ENCODE results near the gene VIPR1. TPM values are rescaled to one million over a fixed set of nuclear protein-coding genes. Genes with fewer than 3 reads are reported as not detected.

Gene VIPR1
- polyA plus RNA-seq, 1 donor = 75.3 TPM

DNA sequence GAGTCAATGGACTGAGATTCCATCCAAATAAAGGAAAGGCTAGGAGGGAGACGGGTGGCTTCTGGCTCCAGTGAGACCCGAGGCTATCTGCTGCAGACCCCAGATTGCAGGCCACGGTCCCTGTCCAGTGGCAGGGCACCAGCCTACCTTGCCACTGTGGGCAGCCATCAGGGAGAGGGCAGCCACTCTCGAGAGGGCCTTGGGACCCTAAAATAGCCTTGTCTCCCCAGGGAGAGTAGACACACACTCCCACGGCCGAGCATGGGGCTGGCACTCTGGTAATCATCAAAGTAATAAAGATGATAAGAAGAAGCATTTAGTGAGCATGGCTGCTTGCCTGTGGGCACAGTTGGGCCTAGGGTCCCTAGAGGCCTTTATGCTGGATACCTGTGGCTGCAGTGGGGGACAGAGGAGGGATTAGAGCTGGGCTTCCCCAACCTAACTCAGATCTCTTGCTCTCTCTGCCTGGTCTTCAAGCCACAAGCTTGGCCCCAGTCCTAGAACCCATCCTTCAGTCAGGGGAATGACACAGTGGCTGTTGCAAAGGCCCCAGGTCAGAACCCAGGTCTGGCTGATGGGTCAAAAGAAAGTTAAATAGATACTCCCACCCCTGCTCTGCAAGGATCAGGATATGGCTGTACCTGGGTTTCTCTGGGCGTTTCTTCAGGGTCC is 9.2 kb upstream of the VIPR1 start:
- Histone ChIP-seq H3K4me3 (ENCODE audit: low read length) (no peak overlapping the region), H3K36me3 (ENCODE audit: control insufficient read depth, insufficient read depth, low read length) (no peaks in the 10 kb centered on the region), H3K27me3 (ENCODE audit: control insufficient read depth, insufficient read depth, low read length) (no peaks in the 10 kb centered on the region), H3K4me1 (ENCODE audit: control insufficient read depth, insufficient read depth, low read length) (peaks cover 13% of the 10 kb centered on the region), H3K27ac (ENCODE audit: low read length) (no peak overlapping the region), H3K9me3 (ENCODE audit: control insufficient read depth, low read depth, low read length) (no peaks in the 10 kb centered on the region)
- no peak for DNase-seq
- WGBS (ENCODE audit: insufficient coverage, low lambda C conversion rate) = no CpG with 5 or more reads among the region's 7 CpGs

GRCh38 chr3:42493798-42494151 is 8.7 kb upstream of the VIPR1 start:
- Histone ChIP-seq H3K4me3 (ENCODE audit: low read length) (no peak overlapping the region), H3K36me3 (ENCODE audit: control insufficient read depth, insufficient read depth, low read length) (no peaks in the 10 kb centered on the region), H3K9me3 (ENCODE audit: control insufficient read depth, low read depth, low read length) (no peaks in the 10 kb centered on the region), H3K27ac (ENCODE audit: low read length) (no peak overlapping the region), H3K4me1 (ENCODE audit: control insufficient read depth, insufficient read depth, low read length) (peaks cover 13% of the 10 kb centered on the region), H3K27me3 (ENCODE audit: control insufficient read depth, insufficient read depth, low read length) (no peaks in the 10 kb centered on the region)
- no CpG with 5 or more reads among the region's 3 CpGs for WGBS (ENCODE audit: insufficient coverage, low lambda C conversion rate)
- DNase-seq = no peak

DNA sequence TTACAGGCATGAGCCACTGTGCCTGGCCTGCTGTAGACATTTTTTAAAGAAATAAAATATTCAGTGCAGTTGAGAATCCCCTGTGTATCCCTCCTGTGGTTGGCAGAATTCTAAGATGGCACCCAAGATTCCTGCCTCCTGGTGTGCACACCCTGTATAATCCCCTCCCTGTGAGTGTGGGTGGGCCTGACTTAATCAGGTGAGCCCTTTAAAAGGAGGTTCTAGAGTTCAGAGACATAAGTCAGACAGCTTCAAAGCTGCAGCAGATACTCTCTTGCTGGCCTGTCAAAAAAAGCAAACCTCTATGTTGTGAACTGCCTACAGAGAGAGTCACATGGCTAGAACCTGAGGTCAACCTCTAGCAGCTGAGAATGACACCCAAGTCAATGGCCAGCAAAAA is 7.0 kb upstream of the VIPR1 start:
- Histone ChIP-seq H3K9me3 (ENCODE audit: control insufficient read depth, low read depth, low read length) (no peaks in the 10 kb centered on the region), H3K27ac (ENCODE audit: low read length) (no peak overlapping the region), H3K4me1 (ENCODE audit: control insufficient read depth, insufficient read depth, low read length) (peaks cover 13% of the 10 kb centered on the region), H3K36me3 (ENCODE audit: control insufficient read depth, insufficient read depth, low read length) (no peaks in the 10 kb centered on the region), H3K27me3 (ENCODE audit: control insufficient read depth, insufficient read depth, low read length) (peaks cover 3% of the 10 kb centered on the region), H3K4me3 (ENCODE audit: low read length) (no peak overlapping the region)
- no peak for DNase-seq

- no peaks in the 10 kb centered on the region for H3K9me3 ChIP-seq (ENCODE audit: control insufficient read depth, low read depth, low read length)
- peaks cover 24% of the 10 kb centered on the region for H3K4me1 ChIP-seq (ENCODE audit: control insufficient read depth, insufficient read depth, low read length)
- no peaks in the 10 kb centered on the region for H3K36me3 ChIP-seq (ENCODE audit: control insufficient read depth, insufficient read depth, low read length)
- H3K4me3 ChIP-seq (ENCODE audit: low read length) = no peak overlapping the region
- no CpG with 5 or more reads among the region's 13 CpGs for WGBS (ENCODE audit: insufficient coverage, low lambda C conversion rate)
- peaks cover 20% of the 10 kb centered on the region for H3K27me3 ChIP-seq (ENCODE audit: control insufficient read depth, insufficient read depth, low read length)
- DNase-seq = peak; percentile 61 to 72
- H3K27ac ChIP-seq (ENCODE audit: low read length) = no peak overlapping the region
These were observed 5.3 kb upstream of the VIPR1 start for GRCh38 chr3:42497009-42497731.

DNA sequence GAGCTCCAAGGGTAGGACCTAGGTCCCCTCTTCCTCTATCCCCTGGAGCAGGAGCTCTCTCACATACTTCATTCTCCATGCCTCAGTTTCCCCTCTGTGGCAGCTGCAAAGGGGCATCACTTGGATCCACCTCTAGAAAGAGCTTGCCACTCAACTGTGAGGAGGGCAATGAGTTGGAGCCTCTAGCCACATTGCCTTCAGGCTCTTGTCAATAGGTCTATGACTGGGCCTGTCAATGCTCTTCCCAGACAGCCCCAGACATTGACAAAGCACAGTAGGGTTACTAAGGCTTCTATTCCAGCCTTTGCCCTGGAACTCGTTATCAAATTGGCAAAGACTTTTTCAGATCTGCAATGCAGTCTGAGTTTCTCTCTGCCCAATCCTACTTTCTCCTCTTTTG is 4.4 kb upstream of the VIPR1 start:
- H3K4me1 ChIP-seq (ENCODE audit: control insufficient read depth, insufficient read depth, low read length) = peaks cover 24% of the 10 kb centered on the region
- no peak overlapping the region for H3K27ac ChIP-seq (ENCODE audit: low read length)
- no peaks in the 10 kb centered on the region for H3K9me3 ChIP-seq (ENCODE audit: control insufficient read depth, low read depth, low read length)
- 56% methylated on average over 1 of the region's 1 CpG for WGBS (ENCODE audit: insufficient coverage, low lambda C conversion rate)
- H3K4me3 ChIP-seq (ENCODE audit: low read length) = no peak overlapping the region
- peaks cover 25% of the 10 kb centered on the region for H3K27me3 ChIP-seq (ENCODE audit: control insufficient read depth, insufficient read depth, low read length)
- H3K36me3 ChIP-seq (ENCODE audit: control insufficient read depth, insufficient read depth, low read length) = no peaks in the 10 kb centered on the region
- no peak for DNase-seq

DNA sequence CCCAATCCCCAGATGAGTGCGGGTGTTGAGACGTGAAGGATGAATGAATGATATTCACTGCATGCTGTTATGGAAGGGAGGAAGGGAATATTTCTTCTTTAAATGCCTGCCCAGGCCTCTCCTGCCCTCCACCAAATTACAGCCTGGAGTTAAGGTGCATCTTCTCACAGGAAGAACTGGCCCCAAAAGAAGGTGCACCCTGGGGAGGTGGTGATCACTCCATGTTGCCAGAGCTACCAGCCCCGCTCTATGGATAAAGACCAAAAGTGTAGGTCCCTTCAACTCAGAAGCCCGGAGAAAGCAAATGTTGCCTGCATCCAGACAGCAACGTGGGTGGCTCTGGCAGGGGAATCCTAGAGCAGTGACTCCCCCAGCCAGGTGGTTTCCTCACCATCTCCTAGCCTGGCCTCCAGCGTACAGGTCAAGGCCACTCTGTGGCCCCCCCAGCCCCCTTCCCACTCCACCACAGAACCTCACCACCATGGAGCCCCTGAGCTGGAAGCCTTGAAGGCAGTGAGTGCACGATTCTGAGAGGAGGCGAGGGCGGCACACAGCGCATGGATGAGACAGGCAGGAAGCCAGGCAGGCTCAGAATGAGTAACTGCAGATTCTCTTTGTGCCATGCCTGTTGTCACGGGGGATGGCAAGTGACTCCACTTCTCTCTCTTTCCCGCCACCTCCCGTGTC is 3.5 kb upstream of the VIPR1 start:
- no CpG with 5 or more reads among the region's 13 CpGs for WGBS (ENCODE audit: insufficient coverage, low lambda C conversion rate)
- DNase-seq = no peak
- Histone ChIP-seq H3K27me3 (ENCODE audit: control insufficient read depth, insufficient read depth, low read length) (peaks cover 25% of the 10 kb centered on the region), H3K4me1 (ENCODE audit: control insufficient read depth, insufficient read depth, low read length) (peaks cover 29% of the 10 kb centered on the region), H3K27ac (ENCODE audit: low read length) (no peak overlapping the region), H3K36me3 (ENCODE audit: control insufficient read depth, insufficient read depth, low read length) (no peaks in the 10 kb centered on the region), H3K9me3 (ENCODE audit: control insufficient read depth, low read depth, low read length) (no peaks in the 10 kb centered on the region), H3K4me3 (ENCODE audit: low read length) (no peak overlapping the region)

DNA sequence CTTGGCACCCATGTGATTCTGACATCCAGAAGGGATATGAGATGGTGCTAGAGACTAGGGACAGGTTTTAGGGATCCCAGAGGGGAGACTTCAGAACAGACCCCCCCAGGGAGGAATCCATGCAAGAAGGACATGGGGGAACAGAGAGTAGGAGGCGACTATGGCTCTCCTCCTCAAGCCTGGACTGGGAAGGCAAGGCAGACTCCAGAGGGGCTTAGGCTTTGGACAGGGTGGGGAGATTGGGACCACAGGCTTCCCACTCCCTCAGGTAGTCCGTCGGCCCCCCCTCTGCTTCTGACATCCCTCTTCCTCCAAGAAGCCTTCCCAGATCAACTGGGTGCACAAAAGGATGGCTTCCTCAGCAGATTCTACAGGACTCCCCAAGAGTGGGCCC is 3.0 kb upstream of the VIPR1 start:
- Histone ChIP-seq H3K27me3 (ENCODE audit: control insufficient read depth, insufficient read depth, low read length) (peaks cover 25% of the 10 kb centered on the region), H3K36me3 (ENCODE audit: control insufficient read depth, insufficient read depth, low read length) (no peaks in the 10 kb centered on the region), H3K9me3 (ENCODE audit: control insufficient read depth, low read depth, low read length) (no peaks in the 10 kb centered on the region), H3K4me1 (ENCODE audit: control insufficient read depth, insufficient read depth, low read length) (peaks cover 34% of the 10 kb centered on the region), H3K4me3 (ENCODE audit: low read length) (no peak overlapping the region), H3K27ac (ENCODE audit: low read length) (no peak overlapping the region)
- WGBS (ENCODE audit: insufficient coverage, low lambda C conversion rate) = no CpG with 5 or more reads among the region's 3 CpGs
- no peak for DNase-seq

- Histone ChIP-seq H3K4me3 (ENCODE audit: low read length) (no peak overlapping the region), H3K4me1 (ENCODE audit: control insufficient read depth, insufficient read depth, low read length) (peaks cover 38% of the 10 kb centered on the region), H3K27me3 (ENCODE audit: control insufficient read depth, insufficient read depth, low read length) (peaks cover 25% of the 10 kb centered on the region), H3K9me3 (ENCODE audit: control insufficient read depth, low read depth, low read length) (no peaks in the 10 kb centered on the region), H3K36me3 (ENCODE audit: control insufficient read depth, insufficient read depth, low read length) (no peaks in the 10 kb centered on the region), H3K27ac (ENCODE audit: low read length) (no peak overlapping the region)
- 83% methylated on average over 1 of the region's 2 CpGs for WGBS (ENCODE audit: insufficient coverage, low lambda C conversion rate)
- DNase-seq = no peak
These were observed 2.4 kb upstream of the VIPR1 start for GRCh38 chr3:42500091-42500490.

DNA sequence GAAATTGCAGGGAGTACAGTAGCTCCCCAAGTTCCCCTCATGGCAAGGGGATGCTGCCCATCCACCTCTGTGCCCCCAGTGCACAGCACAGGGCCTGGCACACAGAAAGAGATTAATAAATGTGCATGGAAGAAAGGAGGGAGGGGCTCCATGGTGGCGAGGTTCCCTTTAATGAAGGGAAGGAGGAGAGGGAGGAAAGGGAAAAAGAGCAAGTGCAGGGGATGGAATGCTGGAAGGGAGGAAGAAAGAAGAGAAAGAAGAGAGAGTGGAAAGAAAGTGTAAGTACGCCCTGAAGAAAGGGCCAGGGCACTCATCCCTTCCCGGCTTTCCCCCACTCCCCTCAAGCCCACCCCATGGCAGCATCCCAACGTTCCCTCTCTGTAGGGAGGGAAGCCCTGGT is 1.5 kb upstream of the VIPR1 start:
- H3K9me3 ChIP-seq (ENCODE audit: control insufficient read depth, low read depth, low read length) = no peaks in the 10 kb centered on the region
- H3K36me3 ChIP-seq (ENCODE audit: control insufficient read depth, insufficient read depth, low read length) = no peaks in the 10 kb centered on the region
- H3K27me3 ChIP-seq (ENCODE audit: control insufficient read depth, insufficient read depth, low read length) = peaks cover 25% of the 10 kb centered on the region
- no peak overlapping the region for H3K4me3 ChIP-seq (ENCODE audit: low read length)
- peaks cover 43% of the 10 kb centered on the region for H3K4me1 ChIP-seq (ENCODE audit: control insufficient read depth, insufficient read depth, low read length)
- WGBS (ENCODE audit: insufficient coverage, low lambda C conversion rate) = 63% methylated on average over 2 of the region's 4 CpGs
- DNase-seq = no peak
- H3K27ac ChIP-seq (ENCODE audit: low read length) = no peak overlapping the region

DNA sequence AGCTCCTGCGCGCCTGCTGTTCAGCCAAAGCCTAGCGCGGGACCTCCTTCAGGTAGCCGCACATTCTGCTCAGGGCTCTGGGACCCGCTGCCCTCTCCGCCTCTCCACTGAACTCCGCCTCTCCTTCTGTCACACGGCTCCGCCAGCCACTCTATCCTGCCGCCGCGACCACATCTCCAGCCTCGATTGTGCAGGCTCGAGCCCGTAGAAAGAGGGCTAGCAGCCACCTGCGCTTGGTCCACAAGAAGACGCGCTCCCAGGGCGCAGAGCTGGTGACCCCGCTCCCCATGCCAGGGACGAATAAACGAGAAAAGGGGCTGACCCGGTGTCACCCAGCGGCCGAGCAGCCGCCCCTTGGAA is 1.1 kb upstream of the VIPR1 start:
- peak overlapping the region; percentile 48 for H3K4me3 ChIP-seq (ENCODE audit: low read length)
- peaks cover 46% of the 10 kb centered on the region for H3K4me1 ChIP-seq (ENCODE audit: control insufficient read depth, insufficient read depth, low read length)
- WGBS (ENCODE audit: insufficient coverage, low lambda C conversion rate) = no CpG with 5 or more reads among the region's 27 CpGs
- no peak overlapping the region for H3K27ac ChIP-seq (ENCODE audit: low read length)
- H3K36me3 ChIP-seq (ENCODE audit: control insufficient read depth, insufficient read depth, low read length) = no peaks in the 10 kb centered on the region
- DNase-seq = no peak
- H3K9me3 ChIP-seq (ENCODE audit: control insufficient read depth, low read depth, low read length) = no peaks in the 10 kb centered on the region
- H3K27me3 ChIP-seq (ENCODE audit: control insufficient read depth, insufficient read depth, low read length) = peaks cover 25% of the 10 kb centered on the region
